NT2/D1 (cell line): Measurements from ENCODE around the gene SLC5A10.

Experiments used
- SUZ12 ChIP-seq: IDR thresholded peaks from 2 replicates; pipeline ENCODE4 v1.6.1; 2011; ENCODE audit not compliant: insufficient read length, insufficient read depth; ENCODE audit errors: extremely low read depth
- YY1 ChIP-seq: IDR thresholded peaks from 2 replicates; pipeline ENCODE4 v1.6.1; 2011; ENCODE audit not compliant: insufficient read length, insufficient read depth
- ZNF274 ChIP-seq: IDR thresholded peaks from 2 replicates; pipeline ENCODE4 v1.6.1; 2011; ENCODE audit warnings: mild to moderate bottlenecking, low read depth, low read length

DNA sequence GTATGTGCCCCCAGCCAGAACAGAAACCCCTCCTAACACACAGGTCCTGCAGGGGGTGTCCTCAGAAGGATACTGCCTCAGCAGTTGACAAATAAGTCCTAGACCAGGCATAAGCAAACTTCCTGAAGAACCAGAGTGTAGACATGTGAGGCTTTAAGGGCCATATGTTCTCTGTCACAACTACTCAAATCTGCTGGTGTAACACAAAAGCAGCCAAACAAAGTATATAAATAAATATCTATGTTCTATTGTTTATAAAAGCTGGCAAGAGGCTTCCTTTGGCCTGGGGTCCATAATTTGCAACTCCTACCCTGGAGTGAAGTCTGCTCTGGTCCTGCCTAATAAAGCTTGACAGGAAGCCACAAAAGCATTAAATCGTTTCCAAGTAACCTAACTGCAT is 42.7 kb downstream of the SLC5A10 start:
- TF ChIP-seq YY1: no peak
- no peak for TF ChIP-seq SUZ12
- TF ChIP-seq ZNF274: no peak
